Hepatocyte (in vitro differentiated cells): ENCODE measurements around the gene MET. TPM values are rescaled to one million over a fixed set of nuclear protein-coding genes. Genes with fewer than 3 reads are reported as not detected.

ENCODE experiments used
- DNase-seq: peaks from one replicate; pipeline ENCODE4 v3.0.0-alpha.2; 2016; ENCODE audit warnings: low spot score
- H2AFZ ChIP-seq: fragments of 200-600 bp; sonication (generic); 2 replicates; pipeline ENCODE4 v1.6.0; 2016; ENCODE audit warnings: antibody characterized with exemption, mild to moderate bottlenecking
- H3K27ac ChIP-seq: fragments of 200-600 bp; sonication (generic); 2 replicates; pipeline ENCODE4 v1.5.1; 2016; ENCODE audit warnings: mild to moderate bottlenecking
- H3K27me3 ChIP-seq: fragments of 200-600 bp; sonication (generic); 2 replicates; pipeline ENCODE4 v1.6.1; 2016
- H3K36me3 ChIP-seq: fragments of 200-600 bp; sonication (generic); replicated peaks from 2 replicates; pipeline ENCODE4 v1.5.1; 2016; ENCODE audit warnings: low read depth; ENCODE audit not compliant: insufficient read depth
- H3K4me1 ChIP-seq: fragments of 200-600 bp; sonication (generic); 2 replicates; pipeline ENCODE4 v1.5.1; 2016; ENCODE audit warnings: mild to moderate bottlenecking, moderate library complexity; ENCODE audit not compliant: insufficient read depth
- H3K4me2 ChIP-seq: fragments of 200-600 bp; sonication (generic); 2 replicates; pipeline ENCODE4 v1.6.0; 2016
- H3K4me3 ChIP-seq: fragments of 200-600 bp; sonication (generic); 2 replicates; pipeline ENCODE4 v1.5.1; 2016; ENCODE audit warnings: mild to moderate bottlenecking
- H3K79me2 ChIP-seq: fragments of 200-600 bp; sonication (generic); 2 replicates; pipeline ENCODE4 v1.6.0; 2017; ENCODE audit warnings: mild to moderate bottlenecking
- H3K9me2 ChIP-seq: fragments of 200-600 bp; sonication (generic); replicated peaks from 2 replicates; pipeline ENCODE4 v1.6.0; 2017; ENCODE audit warnings: mild to moderate bottlenecking; ENCODE audit not compliant: insufficient read depth
- H3K9me3 ChIP-seq: fragments of 200-600 bp; sonication (generic); 2 replicates; pipeline ENCODE4 v1.5.1; 2016; ENCODE audit warnings: low read depth, mild to moderate bottlenecking
- H4K20me1 ChIP-seq: fragments of 200-600 bp; sonication (generic); 2 replicates; pipeline ENCODE4 v1.6.0; 2016; ENCODE audit warnings: mild to moderate bottlenecking; ENCODE audit not compliant: insufficient read depth, poor library complexity, severe bottlenecking
- CTCF ChIP-seq: fragments of 200-600 bp; sonication (generic); IDR thresholded peaks from 2 replicates; pipeline ENCODE4 v1.5.1; 2016; ENCODE audit warnings: antibody characterized with exemption, mild to moderate bottlenecking; ENCODE audit not compliant: poor library complexity
- EZH2 ChIP-seq: fragments of 200-600 bp; sonication (generic); IDR thresholded peaks from 2 replicates; pipeline ENCODE4 v1.6.1; 2016; ENCODE audit warnings: antibody characterized with exemption, mild to moderate bottlenecking, borderline replicate concordance
- EZH2phosphoT487 ChIP-seq: fragments of 200-600 bp; sonication (generic); IDR thresholded peaks from one replicate; pipeline ENCODE4 v1.6.1; 2018; ENCODE audit warnings: antibody characterized with exemption, mild to moderate bottlenecking, low read depth, moderate library complexity; ENCODE audit not compliant: unreplicated experiment, severe bottlenecking
- WGBS: methylation state at CpG from one replicate; pipeline ENCODE4 v1.1.6; 2016; ENCODE audit warnings: low lambda C conversion rate; ENCODE audit errors: missing lambda C conversion rate; 5-methylcytosine and 5-hydroxymethylcytosine counted together
- polyA plus RNA-seq: library from polyadenylated mRNA; unstranded; fragments of >200 nt; fragmentation: Nextera tagmentation; extraction: Ambion mirVana; gene quantifications from 2 replicates; pipeline ENCODE4 v1.2.1, GENCODE V29; 2016
- total RNA-seq: library from RNA; depleted of rRNA; stranded (reverse); fragments of >200 nt; gene quantifications from 2 replicates; pipeline ENCODE4 v1.2.3, GENCODE V29; 2014

Gene MET
- total and polyA plus RNA-seq, 2 experiments from 2014 or later: 12.7 to 35.7 TPM

- Histone ChIP-seq H3K4me2 (no peak overlapping the region), H3K9me2 (no peaks in the 10 kb centered on the region), H3K27ac (no peak overlapping the region), H3K27me3 (no peaks in the 10 kb centered on the region), H3K79me2 (no peaks in the 10 kb centered on the region), H3K36me3 (no peaks in the 10 kb centered on the region), H3K9me3 (no peaks in the 10 kb centered on the region), H4K20me1 (no peaks in the 10 kb centered on the region), H3K4me3 (no peak overlapping the region), H2AFZ (no peak overlapping the region), H3K4me1 (peaks cover 9% of the 10 kb centered on the region)
- 46% methylated on average over 2 of the region's 2 CpGs for WGBS
- peak; percentile 44 for TF ChIP-seq CTCF
- TF ChIP-seq EZH2phosphoT487: no peak
- no peak for TF ChIP-seq EZH2
- DNase-seq: no peak
These were observed 114.9 kb downstream of the MET start for GRCh38 chr7:116786791-116787443.

- no peak overlapping the region for H3K27ac ChIP-seq
- no peaks in the 10 kb centered on the region for H3K27me3 ChIP-seq
- H3K4me3 ChIP-seq: no peak overlapping the region
- 93% methylated on average over 2 of the region's 2 CpGs for WGBS
- no peaks in the 10 kb centered on the region for H3K79me2 ChIP-seq
- no peak for DNase-seq
- TF ChIP-seq EZH2 (no peak), CTCF (no peak), EZH2phosphoT487 (no peak)
- no peaks in the 10 kb centered on the region for H3K4me1 ChIP-seq
- H4K20me1 ChIP-seq: no peaks in the 10 kb centered on the region
- no peak overlapping the region for H3K4me2 ChIP-seq
- no peaks in the 10 kb centered on the region for H3K9me2 ChIP-seq
- no peak overlapping the region for H2AFZ ChIP-seq
- H3K9me3 ChIP-seq: no peaks in the 10 kb centered on the region
- no peaks in the 10 kb centered on the region for H3K36me3 ChIP-seq
These were observed 115.9 kb downstream of the MET start for GRCh38 chr7:116787881-116788280.

GRCh38 chr7:116788572-116789197, 116.7 kb downstream of the MET start:
- no peaks in the 10 kb centered on the region for H4K20me1 ChIP-seq
- no peak overlapping the region for H2AFZ ChIP-seq
- no peak overlapping the region for H3K4me3 ChIP-seq
- no peaks in the 10 kb centered on the region for H3K79me2 ChIP-seq
- WGBS: 87% methylated on average over 5 of the region's 5 CpGs
- no peaks in the 10 kb centered on the region for H3K4me1 ChIP-seq
- H3K27me3 ChIP-seq: no peaks in the 10 kb centered on the region
- no peaks in the 10 kb centered on the region for H3K36me3 ChIP-seq
- no peak for DNase-seq
- H3K4me2 ChIP-seq: no peak overlapping the region
- TF ChIP-seq CTCF: no peak
- TF ChIP-seq EZH2phosphoT487: no peak
- TF ChIP-seq EZH2: no peak
- H3K27ac ChIP-seq: no peak overlapping the region
- no peaks in the 10 kb centered on the region for H3K9me3 ChIP-seq
- H3K9me2 ChIP-seq: no peaks in the 10 kb centered on the region
